NCI-H2171 treated with DMSO at 0.1 percent for 48 hours (cell line): ENCODE data around the gene RIMBP3C.
"Not testable (repeated sequence)": the region's sequence is repeated elsewhere in the genome, so short reads cannot be mapped to it uniquely, and the experiment has no call there.

ENCODE experiments used
- DNase-seq: peaks from one replicate; lab custom pipeline; 2025; lab: John Stamatoyannopoulos, UW

The RIMBP3C gene

DNA sequence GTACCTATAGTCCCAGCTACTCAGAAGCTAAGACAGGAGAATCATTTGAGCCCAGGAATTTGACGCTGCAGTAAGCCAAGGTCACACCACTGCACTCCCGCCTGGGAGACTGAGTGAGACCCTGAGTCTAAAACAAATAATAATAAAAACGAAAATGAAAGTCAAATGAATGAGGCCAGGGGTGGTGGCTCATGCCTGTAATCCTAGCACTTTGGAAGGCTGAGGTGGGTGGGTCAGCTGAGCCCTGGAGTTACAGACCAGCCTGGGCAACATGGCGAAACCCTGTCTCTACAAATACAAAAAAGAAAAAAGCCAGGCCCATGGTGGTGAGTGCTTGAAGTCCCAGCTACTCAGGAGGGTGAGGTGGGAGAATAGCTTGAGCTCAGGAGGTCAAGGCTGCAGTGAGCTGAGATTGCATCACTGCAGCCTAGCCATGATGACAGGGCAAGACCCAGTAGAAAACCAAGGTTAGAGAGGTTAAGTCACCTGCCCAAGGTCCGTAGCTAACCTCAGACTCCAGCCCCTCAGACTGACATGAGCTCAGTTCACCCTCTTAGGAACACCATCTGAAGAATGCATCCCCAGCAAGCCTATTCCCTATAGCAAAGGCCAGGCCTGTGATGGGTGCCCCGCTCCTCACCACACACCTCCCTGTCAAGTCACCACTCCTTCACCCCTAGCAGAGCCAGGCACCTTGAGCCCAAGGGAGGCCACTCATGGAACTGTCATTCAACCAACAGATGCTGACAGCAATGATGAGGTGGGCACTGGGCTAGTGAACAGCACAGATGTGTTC, 24.4 kb downstream of the RIMBP3C start:
- not testable (repeated sequence) for DNase-seq

DNA sequence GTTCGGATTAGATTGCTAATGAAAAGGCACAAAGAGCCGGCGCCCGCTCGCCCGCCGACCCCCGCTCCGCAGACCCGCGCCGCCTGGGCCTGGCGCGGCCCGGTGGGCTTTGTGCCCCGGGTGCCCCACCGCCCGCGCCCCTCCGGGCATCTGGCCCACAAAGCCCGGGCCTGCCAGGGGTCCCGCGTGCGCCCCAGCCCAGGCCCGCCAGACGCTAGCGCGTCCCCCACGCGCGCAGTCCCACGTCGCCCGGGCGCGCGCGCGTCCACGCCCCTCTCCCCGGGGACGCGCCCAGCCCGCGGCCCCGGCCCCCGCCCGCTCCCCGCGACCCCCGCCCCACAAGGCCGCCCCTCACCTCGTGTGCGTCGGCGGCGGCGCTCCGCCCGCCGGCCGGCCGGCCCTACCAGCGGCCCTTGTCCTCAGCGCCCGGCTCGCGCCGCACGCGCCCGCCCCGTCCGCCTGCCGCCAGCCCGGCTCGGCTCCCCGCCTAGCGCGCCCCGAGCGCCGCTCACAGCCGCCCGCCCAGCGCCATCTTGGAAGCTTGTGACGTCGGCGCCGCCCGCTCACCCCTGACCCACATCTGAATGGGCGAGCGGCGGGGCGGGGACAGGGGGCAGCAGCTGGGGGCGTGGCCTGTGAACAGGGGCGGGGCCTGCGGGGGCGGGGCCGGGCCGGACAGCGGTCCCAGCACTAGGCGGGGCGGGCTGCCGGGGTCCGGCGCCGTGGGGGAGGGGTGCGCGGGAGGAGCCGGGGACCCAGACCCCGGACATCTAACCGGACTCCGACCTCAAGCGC, 34.1 kb downstream of the RIMBP3C start:
- DNase-seq = not testable (repeated sequence)

DNA sequence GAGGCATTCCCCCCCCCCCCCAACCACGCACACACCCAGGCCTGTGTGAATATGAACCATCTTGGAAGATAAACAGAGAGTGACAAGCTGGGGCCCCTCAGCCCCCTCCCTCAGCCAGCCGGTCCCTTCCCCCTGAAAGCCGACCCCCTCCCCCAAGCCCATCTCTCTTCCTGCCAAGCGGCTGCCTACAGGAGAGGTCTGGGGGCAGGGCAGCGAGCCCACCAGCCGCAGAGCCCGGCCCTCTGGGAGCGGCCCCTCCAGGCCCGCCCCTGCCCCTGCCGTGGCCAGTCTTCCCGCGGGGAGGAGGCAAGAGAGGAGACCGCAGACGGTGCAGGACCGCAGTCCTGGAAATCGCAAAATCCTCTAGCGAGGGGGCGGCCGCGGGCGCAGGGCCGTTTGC, 34.7 kb downstream of the RIMBP3C start:
- DNase-seq = not testable (repeated sequence)

DNA sequence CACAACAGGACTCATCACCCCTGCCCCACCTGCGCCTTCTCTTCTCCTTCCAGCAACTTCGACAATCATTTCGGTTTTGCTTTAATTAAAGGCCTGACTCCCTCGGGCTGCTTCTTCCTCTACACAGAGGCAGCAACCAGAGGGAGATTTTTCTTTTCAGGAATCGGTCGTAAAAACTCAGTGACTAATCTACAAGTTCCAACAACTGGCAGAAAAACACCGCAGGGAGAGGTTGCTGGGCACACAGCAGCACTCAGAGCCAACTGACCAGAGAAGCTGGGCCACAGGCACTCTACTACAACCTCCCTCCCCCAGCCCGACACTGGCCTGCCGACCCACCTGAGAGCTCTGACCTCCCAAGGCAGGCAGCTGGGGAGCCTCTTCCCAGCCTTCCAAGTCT, 36.0 kb downstream of the RIMBP3C start:
- DNase-seq = not testable (repeated sequence)

DNA sequence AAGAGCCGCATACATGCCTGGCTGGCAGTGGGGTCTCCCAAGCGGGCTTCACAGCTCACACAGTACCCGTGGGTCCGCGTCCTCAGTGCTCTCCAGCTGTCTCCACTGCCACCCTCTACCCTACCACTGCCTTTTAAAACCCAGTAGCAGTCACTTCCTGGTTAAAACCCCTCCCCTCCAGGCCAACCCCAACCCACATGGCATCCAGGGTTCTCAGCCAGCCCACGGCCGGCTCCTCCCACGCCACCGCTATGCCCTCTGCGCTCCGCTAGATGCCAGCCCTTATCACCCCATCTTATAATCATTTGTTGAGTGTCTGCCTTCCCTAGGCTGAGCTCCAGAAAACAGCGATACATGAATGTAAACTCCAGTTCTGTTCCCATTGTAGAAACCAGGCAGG, 37.1 kb downstream of the RIMBP3C start:
- DNase-seq = not testable (repeated sequence)

DNA sequence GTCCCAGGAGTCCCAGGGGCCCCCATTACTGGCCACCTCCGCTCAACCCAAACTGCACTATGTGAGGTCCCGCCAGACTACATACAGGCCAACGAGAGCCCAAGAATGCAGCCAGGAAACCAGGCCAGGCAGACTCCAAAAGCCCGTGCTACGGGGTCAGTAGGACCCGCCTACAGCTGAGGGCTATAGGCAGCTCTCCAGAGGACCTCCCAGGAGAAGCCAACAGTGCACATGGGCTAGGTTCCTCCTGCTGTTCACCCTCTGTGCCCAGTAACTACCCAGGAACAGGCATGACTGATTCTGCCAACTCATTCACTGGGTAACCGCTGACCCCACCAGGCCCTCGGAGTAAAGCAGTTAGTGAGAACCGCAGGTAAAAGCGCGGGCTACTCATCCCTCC, 39.2 kb downstream of the RIMBP3C start:
- not testable (repeated sequence) for DNase-seq

DNA sequence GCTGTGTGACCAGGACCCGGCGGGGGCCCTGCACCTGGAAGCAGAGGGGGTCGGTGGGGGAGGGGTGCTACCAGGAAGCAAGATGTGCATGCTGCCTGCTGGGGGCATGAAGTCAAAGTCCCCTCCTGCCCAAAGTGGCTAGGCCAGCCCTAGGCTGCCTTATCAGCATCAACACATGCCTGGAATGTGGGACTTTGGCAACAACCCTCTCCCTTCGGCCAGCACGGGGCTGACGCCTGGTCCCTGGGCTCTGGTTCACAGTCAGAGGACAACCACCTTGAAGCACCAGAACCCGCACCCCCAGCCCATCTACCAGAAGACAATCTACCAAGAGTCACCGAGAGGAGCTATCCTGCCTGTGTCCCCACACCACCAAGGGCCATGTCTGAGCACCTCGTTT, 40.9 kb downstream of the RIMBP3C start:
- not testable (repeated sequence) for DNase-seq

DNA sequence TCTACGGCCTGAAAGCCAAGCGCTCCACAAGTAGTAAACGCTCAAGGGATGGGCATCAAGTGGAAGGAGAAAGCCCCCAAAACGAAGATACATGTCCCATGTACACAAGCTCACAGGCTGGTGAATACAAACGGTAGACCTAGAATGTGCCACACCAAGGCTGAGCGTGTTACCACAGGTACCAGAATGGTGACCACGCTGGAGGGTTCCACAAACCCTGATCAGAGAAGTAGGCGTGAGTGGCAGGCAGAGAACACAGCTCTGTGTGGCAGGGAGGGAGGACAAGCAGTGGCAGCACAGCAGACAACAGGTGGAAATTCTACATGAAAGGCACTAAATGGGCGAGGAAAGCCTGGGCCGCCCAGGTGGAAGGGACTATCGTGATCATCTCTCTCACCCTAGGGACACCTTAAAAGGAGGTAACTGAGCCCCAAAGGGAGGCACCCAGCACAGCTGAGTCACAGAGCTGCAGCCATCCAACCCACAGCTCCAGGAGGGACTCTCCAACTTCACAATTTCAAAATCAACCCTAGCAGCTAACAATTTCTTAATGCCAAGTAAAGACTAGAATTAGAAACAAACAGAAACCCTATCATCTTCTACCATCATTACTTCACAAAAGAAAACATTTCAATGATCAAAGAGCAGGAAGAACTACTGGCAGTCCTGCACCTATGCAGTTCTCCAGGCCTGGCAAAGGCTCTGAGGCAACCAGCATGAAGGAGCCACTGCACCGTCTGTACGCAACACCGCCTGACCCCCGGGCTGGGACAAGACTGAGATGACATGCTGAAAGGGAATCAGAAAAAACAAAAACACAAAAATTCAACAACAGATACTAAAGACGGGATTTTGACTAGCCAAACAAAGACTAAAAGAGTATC, 51.4 kb downstream of the RIMBP3C start:
- DNase-seq = not testable (repeated sequence)

DNA sequence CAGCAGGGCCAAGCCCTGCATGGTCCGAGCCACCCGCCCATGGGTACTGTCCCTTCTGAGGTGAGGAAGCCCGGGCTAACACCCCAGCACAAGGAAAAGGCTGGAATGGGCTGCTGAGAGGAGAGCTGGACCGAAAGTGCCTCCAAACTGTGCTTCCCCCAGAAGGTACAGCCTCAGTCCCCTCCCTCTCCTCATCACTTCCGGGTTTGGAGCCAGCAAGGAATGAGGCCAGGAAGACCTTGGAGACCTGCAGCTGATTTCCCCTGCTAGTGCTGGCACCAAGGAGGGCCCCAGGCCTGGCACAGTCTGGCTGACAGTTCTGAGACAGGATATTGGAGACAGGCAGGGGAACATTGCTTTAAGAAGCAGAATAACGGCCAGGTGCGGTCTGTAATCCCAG, 52.8 kb downstream of the RIMBP3C start:
- not testable (repeated sequence) for DNase-seq

DNA sequence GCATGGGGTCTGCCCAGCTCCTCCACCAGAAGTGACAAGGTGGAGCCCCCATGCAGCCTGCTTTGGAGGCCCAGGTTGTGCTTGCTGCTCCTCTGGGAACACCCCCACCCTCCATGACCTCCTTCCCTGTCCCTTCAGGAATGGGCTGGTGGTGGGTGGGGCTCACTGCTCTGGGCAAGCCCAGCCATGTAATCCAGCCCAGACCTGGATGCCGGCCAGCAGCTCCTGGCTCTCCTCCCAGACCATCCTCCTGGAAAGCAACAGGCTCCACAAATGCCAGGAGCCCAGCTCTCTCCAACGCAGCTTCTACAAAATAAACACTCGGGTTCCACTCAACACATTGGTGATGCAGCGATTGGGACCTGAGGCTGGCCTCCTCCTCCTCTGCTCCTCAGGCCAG, 53.3 kb downstream of the RIMBP3C start:
- DNase-seq = not testable (repeated sequence)
